Measurements from ENCODE around the gene VTN.

GRCh38 chr17:28338056-28338768 lies 31.9 kb downstream of the VTN start:
- TF ChIP-seq CTCF (IDR thresholded peaks at IDR 0.05; ENCODE audit: low read length) (no peak; the same call in 1 of the 2 replicates), EZH2 (IDR thresholded peaks at IDR 0.05; ENCODE audit: borderline replicate concordance, low read length) (no peak)

Data from OCI-LY1 (cell line).